AG04449 (cell line): ENCODE data around the gene HOXC9.

Source experiments
- CTCF ChIA-PET: fragments of 350-600 bp; formaldehyde crosslinking; extraction: SDS; loops from one replicate; lab custom pipeline; 2021; ENCODE audit warnings: antibody characterized with exemption; lab: Yijun Ruan, JAX
- POLR2A ChIA-PET: fragments of 400-600, 350-600 bp; formaldehyde crosslinking; extraction: SDS; loops from one replicate; lab custom pipeline; 2020; ENCODE audit warnings: antibody characterized with exemption, inconsistent platforms; lab: Yijun Ruan, JAX
- DNase-seq: peaks from one replicate; pipeline ENCODE4 v3.0.0-alpha.2; 2010; ENCODE audit warnings: low read depth, low spot score
- H3K4me3 ChIP-seq: 2 replicates; pipeline ENCODE4 v1.5.1; 2011; ENCODE audit warnings: low read depth, mild to moderate bottlenecking, control low read depth, low read length
- TF ChIP-seq, protein P1 (sequence below): IDR thresholded peaks from one replicate; pipeline ENCODE4 v1.5.1; 2011; ENCODE audit warnings: mild to moderate bottlenecking, moderate library complexity, low read length, control low read depth, inconsistent platforms; ENCODE audit not compliant: insufficient read depth; ENCODE audit errors: missing control alignments

HOXC9 gene

DNA sequence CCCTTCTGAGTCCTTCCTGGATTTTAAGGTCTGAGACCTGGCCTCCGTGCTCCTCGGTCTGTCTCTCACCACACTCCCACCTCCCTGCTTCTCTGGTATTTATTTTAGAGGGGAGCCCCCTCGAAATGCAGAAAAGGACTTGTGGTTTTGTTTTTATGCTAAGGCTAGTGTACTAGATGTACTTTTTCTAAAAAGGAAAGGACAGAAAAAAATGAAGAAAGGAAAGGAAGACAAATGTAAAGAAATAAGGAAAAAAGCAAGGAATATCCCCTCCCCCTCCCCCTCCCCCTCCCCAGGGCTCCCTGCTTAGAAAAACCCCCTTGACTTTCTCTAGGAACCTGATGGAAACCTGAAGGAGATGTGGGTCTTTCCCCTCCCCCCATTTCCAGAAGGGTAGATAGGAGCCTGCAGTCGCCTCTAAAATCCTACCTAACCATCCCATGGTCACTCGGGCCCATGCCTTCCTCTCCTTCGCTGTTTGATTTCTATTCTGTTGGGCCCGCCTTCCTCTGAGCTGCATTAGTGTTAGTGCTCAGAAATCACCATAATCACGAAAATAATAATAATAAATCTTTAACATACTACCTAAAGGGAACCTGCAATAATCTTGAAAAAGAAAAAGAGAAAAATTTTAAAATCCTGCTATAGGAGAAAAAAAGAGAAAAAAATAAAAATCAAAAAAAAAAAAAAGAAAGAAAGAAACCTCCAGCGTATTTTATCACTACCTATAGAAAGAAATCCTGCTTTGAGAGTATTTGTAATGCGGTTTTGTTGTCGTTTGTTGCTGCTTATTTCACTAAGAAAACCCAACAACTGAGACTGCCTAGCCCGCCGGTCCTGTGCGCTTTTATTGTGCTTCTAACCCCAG lies 11.9 kb downstream of the HOXC9 start:
- TF ChIP-seq, protein P1, sequence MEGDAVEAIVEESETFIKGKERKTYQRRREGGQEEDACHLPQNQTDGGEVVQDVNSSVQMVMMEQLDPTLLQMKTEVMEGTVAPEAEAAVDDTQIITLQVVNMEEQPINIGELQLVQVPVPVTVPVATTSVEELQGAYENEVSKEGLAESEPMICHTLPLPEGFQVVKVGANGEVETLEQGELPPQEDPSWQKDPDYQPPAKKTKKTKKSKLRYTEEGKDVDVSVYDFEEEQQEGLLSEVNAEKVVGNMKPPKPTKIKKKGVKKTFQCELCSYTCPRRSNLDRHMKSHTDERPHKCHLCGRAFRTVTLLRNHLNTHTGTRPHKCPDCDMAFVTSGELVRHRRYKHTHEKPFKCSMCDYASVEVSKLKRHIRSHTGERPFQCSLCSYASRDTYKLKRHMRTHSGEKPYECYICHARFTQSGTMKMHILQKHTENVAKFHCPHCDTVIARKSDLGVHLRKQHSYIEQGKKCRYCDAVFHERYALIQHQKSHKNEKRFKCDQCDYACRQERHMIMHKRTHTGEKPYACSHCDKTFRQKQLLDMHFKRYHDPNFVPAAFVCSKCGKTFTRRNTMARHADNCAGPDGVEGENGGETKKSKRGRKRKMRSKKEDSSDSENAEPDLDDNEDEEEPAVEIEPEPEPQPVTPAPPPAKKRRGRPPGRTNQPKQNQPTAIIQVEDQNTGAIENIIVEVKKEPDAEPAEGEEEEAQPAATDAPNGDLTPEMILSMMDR = no peak
- no peak for DNase-seq
- H3K4me3 ChIP-seq = peak overlapping the region; percentile 96
- POLR2A ChIA-PET = interaction anchor here (0.8 to 4.1 kb wide), 2 partner anchors 15 to 20 kb away, joined by 3 to 14 read pairs; partner anchors contain the start of gene HOXC6
- CTCF ChIA-PET = interaction anchor here (1.1 to 21.3 kb wide), 11 partner anchors 9 to 203 kb away, joined by 3 to 756 read pairs (median 8); partner anchors contain the start of genes HOXC10, HOXC5 and HOXC6

DNA sequence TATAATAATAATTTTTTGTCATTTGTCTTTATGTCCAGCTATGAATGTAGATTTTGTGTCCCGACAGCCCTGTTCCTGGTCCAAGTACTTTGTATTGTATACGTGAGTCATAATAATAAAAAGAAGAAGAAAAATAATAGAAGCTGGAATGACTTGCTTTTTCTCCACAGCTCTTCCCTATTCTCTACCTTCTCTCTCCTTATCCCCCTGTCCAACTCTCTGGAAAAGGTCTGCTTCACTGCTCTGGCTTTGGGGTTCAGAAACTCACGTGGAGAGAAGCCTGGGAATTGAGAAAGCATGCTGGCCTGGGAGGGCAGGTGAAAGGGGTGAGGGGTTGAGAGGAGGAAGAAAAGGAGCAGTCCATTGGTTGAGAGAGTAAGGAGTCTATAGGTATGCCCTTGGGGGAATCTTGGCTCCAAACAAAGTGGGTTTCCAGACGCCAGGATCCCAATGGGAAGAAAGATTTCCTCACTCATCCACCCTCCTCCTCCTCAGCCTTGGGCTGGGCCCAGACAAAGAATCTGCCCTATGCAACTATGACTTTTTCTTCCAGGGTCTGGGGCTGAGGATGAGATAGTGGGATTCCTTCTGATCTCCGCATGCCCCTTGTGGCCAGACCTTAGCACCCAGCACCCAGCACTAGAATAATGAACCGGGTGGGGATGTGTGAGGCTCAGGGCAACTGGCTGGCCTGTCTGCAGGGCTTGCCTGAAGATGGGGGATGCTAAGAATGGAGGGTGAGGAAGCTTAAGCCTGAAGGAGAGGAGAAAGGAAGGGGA lies 12.9 kb downstream of the HOXC9 start:
- ChIA-PET CTCF (interaction anchor here (1.1 to 21.3 kb wide), 10 partner anchors 10 to 244 kb away, joined by 3 to 756 read pairs (median 7); partner anchors contain the start of genes HOXC10, HOXC5 and HOXC6), POLR2A (interaction anchor here (0.7 to 4.1 kb wide), 8 partner anchors 11 to 253 kb away, joined by 3 to 14 read pairs (median 3); partner anchors contain the start of genes HOXC6 and HOXC9)
- TF ChIP-seq, protein P1 = peak; percentile 25
- no peak for DNase-seq
- peak overlapping the region; percentile 46 for H3K4me3 ChIP-seq

DNA sequence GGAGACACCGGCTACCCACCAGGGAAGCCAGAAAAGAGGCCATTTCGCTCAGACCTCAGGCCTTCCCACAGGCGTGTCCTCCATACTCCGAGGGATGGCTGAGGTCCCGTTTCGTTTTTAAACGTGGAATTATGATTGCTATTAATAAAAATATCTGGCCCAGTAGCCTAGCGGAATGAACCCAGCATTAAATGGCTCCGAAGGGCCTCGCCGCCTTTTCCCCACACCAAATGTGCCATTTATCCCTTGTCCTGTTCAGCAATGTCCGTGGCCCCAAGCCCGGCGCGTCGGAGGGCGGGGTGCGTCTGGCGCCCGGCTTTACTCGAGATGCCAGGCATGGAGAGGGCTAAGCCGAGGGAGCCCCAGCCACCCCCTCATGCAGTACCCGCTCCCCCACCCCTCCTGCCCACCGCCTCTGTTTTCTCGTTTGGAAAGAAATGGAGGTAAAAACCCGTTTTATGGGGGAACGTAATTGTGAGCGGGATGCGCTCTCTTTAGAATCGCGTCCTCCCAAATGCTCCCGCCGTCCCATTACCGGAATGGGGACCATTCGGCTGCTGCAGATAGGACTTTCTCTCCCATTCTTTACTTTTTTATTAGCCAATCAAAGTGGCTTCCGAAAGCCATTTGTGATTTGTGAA lies 14.5 kb downstream of the HOXC9 start:
- TF ChIP-seq, protein P1 = no peak
- H3K4me3 ChIP-seq = peak overlapping the region; percentile 52
- no peak for DNase-seq
- ChIA-PET CTCF (interaction anchor here (0.7 to 21.3 kb wide), 11 partner anchors 7 to 200 kb away, joined by 3 to 756 read pairs (median 14); partner anchors contain the start of genes HOXC10, HOXC5, HOXC6 and HOXC8), POLR2A (interaction anchor here (0.6 to 4.1 kb wide), 5 partner anchors 9 to 29 kb away, joined by 3 to 14 read pairs (median 3); partner anchors contain the start of genes HOXC10 and HOXC6)

DNA sequence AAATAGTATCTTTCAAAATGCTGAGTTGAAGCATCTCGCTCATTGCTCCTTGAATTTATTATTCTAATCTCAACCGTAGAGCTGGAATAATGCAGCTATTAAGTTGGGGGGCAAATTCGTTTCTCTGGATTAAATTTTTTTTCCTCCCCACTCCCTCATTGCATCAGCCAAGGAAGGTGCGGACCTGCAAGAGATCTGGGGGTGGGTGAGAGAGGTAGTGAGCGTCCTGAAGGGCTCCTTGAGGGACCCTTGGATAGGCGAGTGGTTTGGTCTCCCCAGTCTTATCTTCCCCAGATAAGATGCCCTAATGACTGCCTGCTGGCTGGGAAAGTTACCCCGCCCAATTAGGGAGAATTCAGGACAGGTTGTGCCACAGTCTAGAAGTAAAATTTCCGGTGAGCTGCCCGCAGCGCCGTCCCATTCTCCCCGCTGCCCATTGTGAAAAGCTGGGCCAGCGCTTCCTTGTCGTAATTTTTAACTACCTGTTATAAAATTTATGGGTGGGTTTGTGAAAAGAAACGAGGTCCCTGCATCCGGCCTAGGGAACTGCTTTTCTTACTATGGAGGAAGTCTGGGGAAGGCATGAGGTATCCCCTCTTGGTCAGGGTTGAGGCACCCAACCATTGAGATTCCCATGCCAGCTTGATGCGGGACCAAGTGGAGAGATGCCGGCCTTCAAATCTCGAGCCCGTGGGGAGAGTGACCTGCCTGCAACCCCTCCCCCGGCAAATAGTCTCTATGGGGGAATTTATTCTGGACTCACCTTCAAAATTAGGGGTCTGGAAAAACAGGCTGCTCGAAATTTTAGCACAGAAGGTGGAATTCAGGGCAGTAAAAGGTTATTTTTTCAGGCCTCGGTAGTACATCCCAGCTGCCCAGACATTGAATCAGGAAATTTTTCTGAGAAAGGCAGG lies 15.3 kb downstream of the HOXC9 start:
- no peak for DNase-seq
- TF ChIP-seq, protein P1 = no peak
- POLR2A ChIA-PET = interaction anchor here (0.5 to 4.1 kb wide), 6 partner anchors 12 to 355 kb away, joined by 3 to 34 read pairs (median 10); partner anchors contain the start of genes HOXC5 and HOXC6
- H3K4me3 ChIP-seq = peak overlapping the region; percentile 88
- CTCF ChIA-PET = interaction anchor here (0.5 to 21.3 kb wide), 10 partner anchors 8 to 192 kb away, joined by 3 to 385 read pairs (median 8); partner anchors contain the start of genes HOXC5, HOXC6 and HOXC8

DNA sequence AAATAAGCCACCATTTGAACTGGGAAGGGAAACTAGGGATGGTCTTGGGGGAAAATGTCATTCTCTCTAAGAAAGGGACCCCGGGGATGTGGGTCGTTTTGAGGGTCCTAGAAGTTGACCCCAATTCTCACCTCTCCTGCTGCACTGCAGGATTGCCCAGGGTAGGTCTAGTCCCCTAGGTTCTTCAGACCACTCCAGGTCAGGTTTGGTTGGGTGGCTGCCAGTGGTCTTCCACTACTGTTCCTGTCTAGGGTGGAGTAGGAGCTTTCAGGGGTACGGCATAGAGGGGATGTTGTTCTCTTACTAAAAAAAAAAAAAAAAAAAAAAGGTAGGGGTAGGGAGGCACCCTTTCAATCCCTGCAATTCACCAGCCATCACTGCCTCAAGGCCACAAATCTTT lies 16.1 kb downstream of the HOXC9 start:
- TF ChIP-seq, protein P1 = no peak
- ChIA-PET POLR2A (interaction anchor here (0.6 to 2.8 kb wide), 9 partner anchors 8 to 263 kb away, joined by 3 to 53 read pairs (median 10); partner anchors contain the start of genes HOXC10, HOXC5, HOXC6 and HOXC8), CTCF (interaction anchor here (0.6 to 21.3 kb wide), 15 partner anchors 8 to 354 kb away, joined by 3 to 385 read pairs (median 6); partner anchors contain the start of genes HOXC10, HOXC5, HOXC6 and HOXC8)
- peak overlapping the region; percentile 88 for H3K4me3 ChIP-seq
- DNase-seq = no peak
